ENCODE measurements around the gene CDX2. TPM values are rescaled to one million over a fixed set of nuclear protein-coding genes. Genes with fewer than 3 reads are reported as not detected.
A peak's percentile ranks its signal among the peaks of the same experiment; 100 is the strongest.

CDX2 gene
- total RNA-seq, 4 donors from 2014 or later = 0.56 TPM; not detected in 3

DNA sequence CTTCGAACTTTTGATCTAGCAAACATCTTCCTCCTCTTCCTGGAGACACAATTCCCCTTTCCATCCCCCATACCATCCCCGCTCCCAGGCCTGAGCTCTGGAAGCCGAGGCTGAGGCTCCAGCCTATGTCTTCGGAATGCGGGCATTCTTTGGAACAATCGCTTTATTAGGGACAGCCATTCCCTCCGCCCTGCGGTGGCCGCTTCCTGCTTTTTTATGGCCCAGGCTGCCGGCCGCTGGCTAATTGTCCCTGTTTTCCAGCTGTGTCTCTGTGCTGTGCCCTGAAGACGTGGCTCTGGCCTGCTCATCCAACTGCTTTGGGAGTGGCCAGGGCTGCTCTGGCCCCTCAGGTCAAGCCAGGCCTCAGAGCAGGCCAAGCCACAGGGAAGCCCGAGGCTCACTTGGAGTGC, 2.1 kb upstream of the CDX2 start:
- intact Hi-C loops (cut with DNase I; ENCODE audit: low total_unique reads) = no loop called here
- peaks cover 94 to 96% (median 95%) of the 10 kb centered on the region in 3 donors for H3K27me3 ChIP-seq
- no peak for TF ChIP-seq POLR2A (IDR thresholded peaks at IDR 0.05)
- TF ChIP-seq, protein P1, sequence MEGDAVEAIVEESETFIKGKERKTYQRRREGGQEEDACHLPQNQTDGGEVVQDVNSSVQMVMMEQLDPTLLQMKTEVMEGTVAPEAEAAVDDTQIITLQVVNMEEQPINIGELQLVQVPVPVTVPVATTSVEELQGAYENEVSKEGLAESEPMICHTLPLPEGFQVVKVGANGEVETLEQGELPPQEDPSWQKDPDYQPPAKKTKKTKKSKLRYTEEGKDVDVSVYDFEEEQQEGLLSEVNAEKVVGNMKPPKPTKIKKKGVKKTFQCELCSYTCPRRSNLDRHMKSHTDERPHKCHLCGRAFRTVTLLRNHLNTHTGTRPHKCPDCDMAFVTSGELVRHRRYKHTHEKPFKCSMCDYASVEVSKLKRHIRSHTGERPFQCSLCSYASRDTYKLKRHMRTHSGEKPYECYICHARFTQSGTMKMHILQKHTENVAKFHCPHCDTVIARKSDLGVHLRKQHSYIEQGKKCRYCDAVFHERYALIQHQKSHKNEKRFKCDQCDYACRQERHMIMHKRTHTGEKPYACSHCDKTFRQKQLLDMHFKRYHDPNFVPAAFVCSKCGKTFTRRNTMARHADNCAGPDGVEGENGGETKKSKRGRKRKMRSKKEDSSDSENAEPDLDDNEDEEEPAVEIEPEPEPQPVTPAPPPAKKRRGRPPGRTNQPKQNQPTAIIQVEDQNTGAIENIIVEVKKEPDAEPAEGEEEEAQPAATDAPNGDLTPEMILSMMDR (IDR thresholded peaks at IDR 0.05 in 4 of 5, conservative IDR thresholded peaks at IDR 0.05 in 1 of 5) = no peak

DNA sequence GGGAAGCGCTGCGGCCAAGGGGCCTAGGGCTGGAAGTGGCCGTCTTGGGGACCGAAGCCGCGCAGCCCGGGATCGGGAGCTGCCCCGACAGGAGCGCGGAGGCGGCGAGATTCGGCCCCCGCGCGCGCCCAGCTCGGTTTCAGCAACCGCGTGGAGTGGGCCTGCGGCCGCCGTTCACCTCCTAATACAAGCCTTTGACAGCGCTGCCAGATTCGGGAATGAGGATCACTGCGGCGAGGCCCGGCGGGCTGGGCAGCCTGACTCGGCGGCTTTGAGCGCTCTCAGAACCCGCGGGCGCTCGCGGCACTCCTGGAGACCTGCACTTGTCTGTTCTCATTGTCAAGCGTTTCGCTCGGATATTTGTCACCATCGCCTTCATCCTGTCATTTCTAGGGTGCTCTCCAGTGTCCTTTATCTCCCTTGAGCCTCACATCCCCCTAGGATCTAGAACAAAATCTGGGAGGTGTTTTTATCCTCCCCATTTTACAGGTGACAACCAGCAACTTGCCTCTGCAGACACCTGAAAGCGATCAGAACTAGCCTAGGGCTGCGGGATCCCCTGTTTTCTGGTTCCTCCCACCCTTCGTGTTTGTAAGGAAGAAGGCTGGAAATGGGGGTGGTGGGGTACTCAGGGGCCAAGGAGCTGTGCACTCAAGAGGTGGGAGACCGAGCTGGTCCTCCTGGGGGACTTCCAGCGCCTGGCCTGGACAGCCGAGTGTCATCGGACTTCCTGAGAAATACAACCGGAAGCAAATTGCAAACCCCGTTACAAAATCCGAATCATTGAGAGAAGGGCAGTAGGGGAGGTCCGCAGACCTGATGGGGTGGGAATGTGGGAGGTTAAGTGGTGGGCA, 1.5 kb upstream of the CDX2 start:
- intact Hi-C loops (cut with DNase I; ENCODE audit: low total_unique reads) = no loop called here
- in situ Hi-C loops (cut with MboI; ENCODE audit: low sequenced_read_pairs in 4 of 4) = no loop called here
- DNase-seq (no peak), ATAC-seq (no peak)
- no peak overlapping the region for H3K4me3 ChIP-seq
- peaks cover 0 to 5% of the 10 kb centered on the region in 2 donors for H3K4me1 ChIP-seq
- no peaks in the 10 kb centered on the region for H3K9me3 ChIP-seq
- H3K27ac ChIP-seq = no peak overlapping the region
- TF ChIP-seq, protein P1 (IDR thresholded peaks at IDR 0.05 in 4 of 5, conservative IDR thresholded peaks at IDR 0.05 in 1 of 5) = no peak
- no peak for TF ChIP-seq POLR2A (IDR thresholded peaks at IDR 0.05)
- no peaks in the 10 kb centered on the region for H3K36me3 ChIP-seq
- H3K27me3 ChIP-seq = peaks cover 94 to 98% (median 95%) of the 10 kb centered on the region in 3 donors

More for the DNA sequence above, 2.1 kb upstream of the CDX2 start:
- no peak for DNase-seq
- Histone ChIP-seq H3K9me3 (no peaks in the 10 kb centered on the region), H3K27ac (no peak overlapping the region), H3K36me3 (no peaks in the 10 kb centered on the region), H3K4me1 (peaks cover 0 to 9% of the 10 kb centered on the region in 2 donors), H3K4me3 (no peak overlapping the region)
- in situ Hi-C loops (cut with MboI; ENCODE audit: low sequenced_read_pairs in 4 of 4) = no loop called here
- no peak for ATAC-seq

DNA sequence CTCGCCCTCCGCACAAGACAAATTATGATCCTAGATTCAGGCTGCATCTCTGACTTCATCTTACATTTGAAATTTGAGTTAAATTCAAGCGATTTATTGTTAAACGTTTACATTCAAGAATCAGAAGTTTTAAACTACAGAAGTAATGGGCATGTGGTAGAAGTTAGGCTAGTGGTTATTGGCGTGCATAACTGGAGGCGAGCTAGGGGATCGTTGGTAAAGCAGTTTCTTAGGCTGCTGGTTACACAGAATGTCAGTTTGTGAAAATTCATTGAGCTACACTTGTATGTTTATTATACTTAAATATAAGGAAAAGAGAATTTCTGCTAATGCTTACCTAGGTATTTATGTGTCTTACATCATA, 733 bp upstream of the CDX2 start:
- in situ Hi-C loops (cut with MboI; ENCODE audit: low sequenced_read_pairs in 4 of 4) (no loop called here), intact Hi-C loops (cut with DNase I; ENCODE audit: low total_unique reads) (no loop called here)
- DNase-seq (no peak), ATAC-seq (no peak)
- TF ChIP-seq, protein P1 (IDR thresholded peaks at IDR 0.05 in 4 of 5, conservative IDR thresholded peaks at IDR 0.05 in 1 of 5) = no peak
- TF ChIP-seq POLR2A (IDR thresholded peaks at IDR 0.05) = no peak
- Histone ChIP-seq H3K27me3 (peaks cover 94 to 98% (median 95%) of the 10 kb centered on the region in 3 donors), H3K4me3 (no peak overlapping the region), H3K36me3 (no peaks in the 10 kb centered on the region), H3K27ac (no peak overlapping the region), H3K9me3 (no peaks in the 10 kb centered on the region), H3K4me1 (peaks cover 0 to 5% of the 10 kb centered on the region in 2 donors)

DNA sequence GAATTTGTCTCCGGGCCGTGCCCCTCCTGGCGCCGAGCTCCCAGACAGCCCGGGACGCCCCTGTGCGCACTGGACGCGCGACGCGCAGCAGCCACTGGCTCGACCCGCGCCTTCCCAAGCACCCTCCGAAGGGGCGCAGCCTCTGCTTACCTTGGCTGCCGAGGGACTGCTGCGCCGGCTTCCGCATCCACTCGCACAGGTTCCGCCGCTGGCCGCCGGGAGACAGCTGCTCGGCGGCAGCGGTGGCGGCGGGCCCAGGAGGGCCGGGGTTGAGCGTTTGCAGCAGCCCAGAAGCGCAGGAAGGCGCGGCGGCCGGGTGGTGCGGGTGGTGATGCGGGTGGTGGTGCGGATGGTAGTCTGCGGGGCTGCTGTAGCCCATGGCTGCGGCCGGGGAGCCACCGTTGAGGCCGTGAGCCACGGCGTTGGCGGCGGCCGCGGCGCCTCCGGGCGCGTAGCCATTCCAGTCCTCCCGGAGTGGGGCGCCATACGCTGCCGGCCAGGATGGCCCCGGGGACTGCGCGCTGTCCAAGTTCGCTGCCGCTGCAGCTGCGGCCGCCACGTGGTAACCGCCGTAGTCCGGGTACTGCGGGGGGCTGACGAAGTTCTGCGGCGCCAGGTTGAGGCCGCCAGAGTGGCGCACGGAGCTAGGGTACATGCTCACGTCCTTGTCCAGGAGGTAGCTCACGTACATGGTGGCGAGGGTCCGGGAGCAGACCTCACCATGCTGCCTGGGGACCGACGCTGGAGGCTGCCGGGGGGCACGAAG, 616 bp downstream of the CDX2 start:
- H3K27ac ChIP-seq = no peak overlapping the region
- H3K4me3 ChIP-seq = peak overlapping the region in 2 of 4 donors; percentile 1 to 38
- DNase-seq (no peak), ATAC-seq (no peak)
- in situ Hi-C loops (cut with MboI; ENCODE audit: low sequenced_read_pairs in 4 of 4) (no loop called here), intact Hi-C loops (cut with DNase I; ENCODE audit: low total_unique reads) (no loop called here)
- H3K36me3 ChIP-seq = no peaks in the 10 kb centered on the region
- TF ChIP-seq, protein P1 (IDR thresholded peaks at IDR 0.05 in 4 of 5, conservative IDR thresholded peaks at IDR 0.05 in 1 of 5) = no peak
- TF ChIP-seq POLR2A (IDR thresholded peaks at IDR 0.05) = no peak
- peaks cover 0 to 5% of the 10 kb centered on the region in 2 donors for H3K4me1 ChIP-seq
- no peaks in the 10 kb centered on the region for H3K9me3 ChIP-seq
- peaks cover 87 to 98% (median 92%) of the 10 kb centered on the region in 3 donors for H3K27me3 ChIP-seq
